Stimulated activated CD8-positive, alpha-beta memory T cell treated with anti-CD3 and anti-CD28 coated beads, Interleukin-15, amount 100 ng/mL, for 4 hours (primary cell): ENCODE results near the gene ZNF772.
"Not testable (repeated sequence)": the region's sequence is repeated elsewhere in the genome, so short reads cannot be mapped to it uniquely, and the experiment has no call there.

Source experiments
- DNase-seq, 2 donors: peaks; one replicate each; pipeline ENCODE4 v3.0.0-alpha.2; 2020; ENCODE audit warnings: low read depth in 2 of 2

Gene ZNF772

DNA sequence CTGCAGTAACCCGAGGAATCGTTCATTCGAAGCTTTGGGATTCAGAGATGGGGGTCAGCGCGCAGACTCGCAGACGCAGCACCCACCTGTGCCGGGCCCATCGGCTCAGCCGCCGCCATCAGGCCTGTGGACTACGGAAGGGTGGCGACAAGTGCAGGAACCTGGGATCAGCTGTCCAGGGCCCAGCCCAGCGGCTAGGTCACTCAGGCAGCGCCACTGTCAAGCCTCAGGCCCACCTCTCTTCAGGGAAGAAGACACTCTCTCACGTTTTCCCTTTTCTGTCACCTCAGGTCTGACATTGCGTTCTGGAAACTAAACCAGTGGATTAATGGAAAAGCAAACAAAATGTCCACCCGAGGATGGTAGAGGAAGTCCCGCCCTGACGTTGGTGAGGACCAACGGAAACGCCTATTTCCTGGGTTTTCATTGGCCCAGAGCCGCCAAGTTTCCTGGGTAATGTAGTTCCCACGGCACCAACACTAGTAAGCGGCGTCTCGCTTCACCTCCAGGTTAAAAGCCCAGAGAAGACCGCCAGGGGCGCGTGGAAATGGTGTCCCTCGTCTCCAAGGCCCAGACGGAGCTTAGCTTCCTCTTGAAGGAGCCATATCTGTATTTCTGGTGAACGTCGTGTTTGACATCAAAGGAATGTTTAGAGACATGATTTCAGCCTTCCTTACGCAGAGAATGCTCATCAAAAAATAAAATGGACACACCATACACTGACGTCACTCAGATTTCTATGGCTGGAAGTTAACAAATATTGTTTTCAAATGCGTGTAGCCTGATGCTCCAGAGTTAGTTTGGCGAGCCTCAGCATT is at the start of gene ZNF772:
Gene ZNF772, minus strand, starts transcription at position 376 of the 818 bp plus-strand sequence. Its CDS starts 257 bp downstream, at position 119.
- peak; percentile 72 to 82 for DNase-seq

DNA sequence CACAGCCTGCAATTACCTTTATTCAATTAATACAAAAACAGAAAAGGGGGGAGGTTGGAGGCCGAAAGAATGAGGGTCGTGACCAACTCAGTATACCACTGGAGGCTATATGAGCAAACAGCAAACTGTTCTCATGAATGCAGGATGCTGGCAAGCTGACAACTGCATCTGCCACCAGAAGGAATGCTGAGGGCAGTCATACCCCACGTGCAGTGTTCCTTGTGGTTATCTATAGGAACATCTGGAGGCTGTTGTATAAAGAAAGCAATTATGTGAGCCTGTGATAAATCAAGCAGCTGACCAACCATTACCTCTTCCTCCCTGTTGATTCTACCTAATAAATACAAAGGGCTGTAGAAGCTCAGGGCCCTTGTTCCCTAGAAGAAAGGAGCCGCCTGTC is 40.7 kb upstream of the ZNF772 start:
- DNase-seq: not testable (repeated sequence)

DNA sequence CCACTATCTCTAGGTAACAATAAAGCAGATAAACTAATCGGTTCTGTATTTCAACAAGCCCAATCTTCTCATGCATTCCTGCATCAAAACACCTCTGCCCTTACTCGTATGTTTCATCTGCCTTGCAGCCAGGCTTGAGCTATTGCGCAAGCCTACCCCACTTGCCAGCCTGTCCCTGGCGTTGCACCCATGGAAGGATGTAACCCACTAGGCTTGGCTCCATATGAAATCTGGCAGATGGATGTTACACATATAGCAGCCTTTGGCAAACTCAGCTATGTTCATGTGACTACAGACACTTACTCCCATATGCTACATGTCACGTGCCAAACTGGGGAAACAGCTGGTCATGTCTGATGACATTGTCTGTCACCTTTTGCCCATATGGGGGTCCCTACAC is 37.9 kb upstream of the ZNF772 start:
- no peak for DNase-seq

DNA sequence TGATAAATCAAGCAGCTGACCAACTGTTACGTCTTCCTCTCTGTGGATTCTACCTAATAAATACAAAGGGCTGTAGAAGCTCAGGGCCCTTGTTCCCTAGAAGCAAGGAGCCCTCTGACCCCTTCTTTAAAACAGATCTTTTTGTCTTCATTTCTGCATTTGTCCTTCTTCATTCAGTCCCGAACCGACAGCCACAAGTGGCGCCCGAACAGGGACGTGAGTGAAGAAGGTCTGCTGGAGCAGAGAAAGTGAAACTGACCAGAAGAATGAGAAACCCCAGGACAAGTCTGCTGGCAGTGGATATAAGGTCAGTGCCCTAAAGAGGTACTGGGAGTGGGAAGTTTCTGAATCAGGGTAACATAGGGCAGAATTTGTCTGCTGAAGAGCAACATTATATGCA is 35.5 kb upstream of the ZNF772 start:
- no peak for DNase-seq

DNA sequence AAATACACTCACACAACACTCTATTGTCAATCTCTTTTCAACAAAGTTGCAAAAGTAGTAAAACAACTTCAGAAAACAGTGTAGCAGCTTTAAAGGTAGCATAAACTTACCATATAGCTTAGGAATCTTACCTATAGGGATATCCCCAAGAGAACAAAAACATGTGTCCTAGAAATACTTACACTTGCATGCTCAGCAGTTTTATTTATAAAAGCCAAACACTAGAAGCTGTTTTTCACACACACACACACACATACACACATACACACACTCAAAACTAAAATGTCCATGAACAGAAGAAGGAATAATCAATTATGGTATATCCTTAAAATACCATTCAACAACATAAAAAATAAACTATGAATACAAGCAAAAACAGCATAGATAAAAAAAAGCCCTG is 34.1 kb upstream of the ZNF772 start:
- DNase-seq: no peak

DNA sequence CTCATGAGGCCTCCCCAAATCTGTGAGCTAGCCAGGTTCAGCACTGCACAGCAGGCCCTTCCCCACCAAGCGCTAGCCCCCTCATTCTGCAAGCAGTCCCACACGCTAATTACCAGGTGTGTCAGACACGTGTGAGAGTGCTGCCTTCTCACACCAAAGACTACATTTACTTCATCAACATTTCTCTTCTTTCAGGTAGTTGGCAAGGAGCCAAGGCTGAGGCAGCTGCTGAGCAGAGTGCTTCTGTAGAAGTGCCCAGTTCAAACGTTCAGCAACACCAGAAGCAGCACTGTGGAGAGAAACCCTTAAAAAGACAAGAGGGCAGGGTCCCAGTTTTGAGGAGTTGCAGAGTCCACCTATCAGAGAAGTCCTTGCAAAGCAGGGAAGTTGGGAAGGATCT is 28.8 kb upstream of the ZNF772 start:
- no peak for DNase-seq

DNA sequence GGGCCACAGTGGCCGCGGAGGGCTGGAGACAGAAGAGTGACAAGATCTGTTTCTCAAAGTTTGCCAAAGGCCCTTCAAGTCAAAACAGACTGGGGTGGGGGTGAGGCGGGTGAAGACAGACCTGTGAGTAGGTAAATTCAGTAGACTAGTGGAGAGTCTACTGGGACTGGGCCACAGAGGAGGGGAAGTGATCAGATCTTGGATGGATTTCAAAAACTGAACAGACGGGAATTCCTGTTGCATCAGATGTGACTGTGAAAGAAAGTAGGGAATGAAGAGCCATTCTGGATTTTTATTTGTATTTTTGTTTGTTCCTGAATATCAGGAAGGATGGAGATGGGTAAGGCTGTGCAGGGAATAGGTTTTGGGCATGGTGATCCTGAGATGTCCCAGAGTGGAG is 23.0 kb upstream of the ZNF772 start:
- DNase-seq: not testable (repeated sequence)

DNA sequence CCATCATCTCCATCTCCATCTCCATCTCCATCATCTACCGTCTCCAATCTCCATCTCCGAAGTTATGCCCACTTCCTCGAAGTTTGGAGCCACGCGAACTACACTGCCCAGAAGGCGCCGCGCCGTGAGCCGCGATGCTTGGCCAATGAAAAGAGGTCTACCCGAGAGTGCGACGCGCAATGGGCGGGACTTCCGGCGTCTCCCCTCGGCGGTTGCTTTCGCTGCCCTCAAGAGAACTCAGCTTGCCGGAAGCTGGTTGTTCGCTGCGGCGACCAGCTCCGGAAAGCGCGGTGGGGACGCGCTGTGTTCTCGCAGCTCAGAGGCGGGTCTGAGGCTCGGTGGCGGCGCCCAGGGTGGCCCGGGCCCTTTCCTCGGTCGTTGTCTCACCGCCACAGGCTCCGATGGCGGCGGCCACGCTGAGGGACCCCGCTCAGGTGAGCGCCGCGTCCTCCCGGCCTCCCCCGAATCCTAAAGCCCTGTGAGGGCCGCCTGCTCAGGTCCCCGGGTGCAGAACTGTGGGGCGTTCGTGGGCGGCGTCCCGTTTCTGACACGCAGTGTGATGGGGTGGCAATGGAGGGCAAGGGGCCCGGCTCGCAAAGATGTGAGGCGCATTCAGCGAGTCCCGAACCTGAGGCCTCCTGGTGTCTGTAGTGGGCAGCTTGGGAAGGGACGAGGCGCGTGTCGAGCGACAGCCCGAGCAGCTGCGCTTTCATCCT is 22.5 kb upstream of the ZNF772 start, which contains the start of gene ZNF773:
Gene ZNF773, plus strand, starts transcription at position 259 of the 716 bp plus-strand sequence. Its CDS starts 143 bp downstream, at position 402.
- DNase-seq: peak; percentile 91 to 94

DNA sequence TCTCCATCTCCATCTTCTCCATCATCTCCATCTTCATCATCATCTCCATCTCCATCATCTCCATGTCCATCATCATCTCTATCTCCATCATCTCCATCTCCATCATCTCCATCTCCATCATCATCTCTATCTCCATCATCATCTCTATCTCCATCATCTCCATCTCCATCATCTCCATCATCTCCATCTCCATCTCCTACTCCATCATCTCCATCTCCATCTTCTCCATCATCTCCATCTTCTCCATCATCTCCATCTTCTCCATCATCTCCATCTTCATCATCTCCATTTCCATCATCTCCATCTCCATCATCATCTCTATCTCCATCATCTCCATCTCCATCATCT is 21.9 kb upstream of the ZNF772 start:
- DNase-seq: not testable (repeated sequence)

DNA sequence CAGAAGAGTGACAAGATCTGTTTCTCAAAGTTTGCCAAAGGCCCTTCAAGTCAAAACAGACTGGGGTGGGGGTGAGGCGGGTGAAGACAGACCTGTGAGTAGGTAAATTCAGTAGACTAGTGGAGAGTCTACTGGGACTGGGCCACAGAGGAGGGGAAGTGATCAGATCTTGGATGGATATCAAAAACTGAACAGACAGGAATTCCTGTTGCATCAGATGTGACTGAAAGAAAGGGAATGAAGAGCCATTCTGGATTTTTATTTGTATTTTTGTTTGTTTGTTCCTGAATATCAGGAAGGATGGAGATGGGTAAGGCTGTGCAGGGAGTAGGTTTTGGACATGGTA is 10.9 kb upstream of the ZNF772 start:
- DNase-seq: not testable (repeated sequence)

DNA sequence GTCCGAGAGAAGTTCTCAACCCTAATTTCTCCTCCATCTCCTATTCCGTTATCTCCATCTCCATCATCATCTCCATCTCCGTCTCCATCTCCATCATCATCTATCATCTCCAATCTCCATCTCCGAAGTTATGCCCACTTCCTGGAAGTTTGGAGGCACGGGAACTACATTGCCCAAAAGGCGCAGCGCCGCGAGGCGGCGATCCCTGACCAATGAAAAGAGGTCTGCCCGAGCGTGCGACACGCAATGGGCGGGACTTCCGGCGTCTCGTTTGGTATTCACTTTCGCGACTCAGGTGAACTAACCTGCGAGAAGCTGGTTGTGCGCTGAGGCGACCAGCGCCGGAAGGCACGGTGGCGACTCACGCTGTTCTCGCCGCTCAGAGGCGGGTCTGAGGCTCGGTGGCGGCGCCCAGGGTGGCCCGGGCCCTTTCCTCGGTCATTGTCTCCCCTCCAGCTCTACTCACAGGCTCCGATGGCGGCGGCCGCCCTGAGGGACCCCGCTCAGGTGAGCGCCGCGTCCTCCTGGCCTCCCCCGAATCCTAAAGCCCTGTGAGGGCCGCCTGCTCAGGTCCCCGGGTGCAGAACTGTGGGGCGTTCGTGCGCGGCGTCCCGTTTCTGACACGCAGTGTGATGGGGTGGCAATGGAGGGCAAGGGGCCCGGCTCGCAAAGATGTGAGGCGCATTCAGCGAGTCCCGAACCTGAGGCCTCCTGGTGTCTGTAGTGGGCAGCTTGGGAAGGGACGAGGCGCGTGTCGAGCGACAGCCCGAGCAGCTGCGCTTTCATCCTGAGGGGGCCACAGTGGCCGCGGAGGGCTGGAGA is 10.3 kb upstream of the ZNF772 start, which contains the start of gene ZNF419:
Gene ZNF419, plus strand, starts transcription at position 274 of the 822 bp plus-strand sequence. Its CDS starts 201 bp downstream, at position 475.
- DNase-seq: peak; percentile 81 to 90

DNA sequence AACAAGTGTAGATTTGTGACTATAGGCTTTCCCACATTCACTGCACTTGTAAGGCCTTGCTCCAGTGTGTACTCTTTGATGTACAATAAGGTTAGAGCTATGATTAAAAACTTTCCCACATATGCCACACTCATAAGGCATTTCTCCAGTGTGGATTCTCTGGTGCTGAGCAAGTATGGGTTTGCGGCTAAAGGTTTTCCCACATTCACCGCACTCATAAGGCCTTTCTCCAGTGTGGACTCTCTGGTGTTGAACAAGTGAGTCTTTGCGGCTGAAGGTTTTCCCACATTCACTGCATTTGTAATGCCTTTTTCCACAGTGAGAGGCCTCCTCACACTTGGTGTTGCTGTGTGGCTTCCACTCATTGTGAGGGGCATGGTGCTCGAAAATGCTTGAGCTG is 3.7 kb downstream of the ZNF772 start:
- DNase-seq: no peak

DNA sequence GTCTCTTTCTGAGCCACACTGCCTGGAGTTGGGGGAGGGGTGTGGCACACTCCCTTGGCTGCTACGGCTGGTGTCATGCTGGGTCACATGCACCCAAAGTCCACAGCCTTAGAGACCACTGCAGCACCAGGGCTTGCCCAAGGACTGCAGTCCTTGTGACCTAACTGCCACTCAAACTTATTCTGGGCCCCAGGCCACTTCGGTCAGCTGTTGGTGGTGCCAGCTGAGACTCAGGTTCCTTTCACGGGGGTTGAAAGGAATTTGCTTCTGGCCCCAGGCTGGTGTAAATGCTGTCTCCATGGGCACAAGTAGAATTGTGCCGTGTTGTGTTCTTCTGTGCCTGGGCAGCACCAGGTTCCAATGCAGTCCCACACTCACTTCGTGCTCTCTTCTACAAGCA is 10.9 kb downstream of the ZNF772 start:
- DNase-seq: no peak

DNA sequence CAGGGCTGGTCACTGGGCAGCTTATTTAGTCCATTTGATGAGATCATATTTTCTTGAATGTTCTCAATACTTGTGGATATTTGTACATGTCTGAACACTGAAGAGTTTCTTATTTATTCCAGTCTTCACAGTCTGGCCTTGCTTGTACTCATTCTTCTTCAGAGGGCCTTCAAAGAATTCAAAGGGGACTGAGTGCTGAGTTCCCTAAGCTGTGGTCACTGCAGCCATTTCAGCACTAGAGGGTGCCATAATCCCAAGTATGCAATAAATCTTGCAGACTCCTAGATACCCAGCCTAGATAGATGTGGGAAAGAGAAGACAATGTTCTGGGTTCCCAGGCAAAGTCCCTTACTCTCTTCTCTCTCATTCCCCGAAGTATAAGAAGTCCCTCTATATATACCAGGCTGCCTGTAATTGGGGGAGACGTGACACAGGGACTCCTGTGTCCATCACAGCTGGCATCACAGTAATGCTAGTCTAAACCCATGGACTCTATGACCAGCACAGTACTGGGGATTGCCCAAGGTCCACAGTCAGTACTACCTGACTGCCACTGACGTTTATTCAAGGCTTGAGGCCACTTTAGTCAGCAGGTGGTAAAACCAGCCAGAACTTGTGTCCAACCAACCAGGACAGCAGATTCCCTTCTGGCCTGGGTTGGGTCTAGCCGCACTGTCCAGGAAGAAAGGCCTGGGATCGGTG is 11.5 kb downstream of the ZNF772 start:
- no peak for DNase-seq

DNA sequence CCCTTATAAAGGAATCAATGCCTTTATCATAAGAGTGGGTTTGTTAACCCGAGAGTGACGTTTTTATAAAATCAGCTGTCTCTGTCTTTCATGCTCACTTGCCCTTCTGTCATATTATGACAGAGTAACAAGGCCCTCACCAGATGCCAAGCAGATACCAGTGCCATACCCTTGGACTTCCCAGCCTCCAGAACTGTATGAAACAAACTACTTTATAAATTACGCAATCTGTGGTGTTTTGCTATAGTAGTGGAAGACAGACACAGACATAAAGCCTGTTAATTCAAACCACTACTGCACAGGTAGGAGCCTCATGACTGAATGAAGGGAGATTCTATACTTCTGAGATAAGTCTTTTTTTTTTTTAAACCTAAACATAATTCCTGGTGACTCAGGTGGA is 25.1 kb downstream of the ZNF772 start:
- DNase-seq: no peak

DNA sequence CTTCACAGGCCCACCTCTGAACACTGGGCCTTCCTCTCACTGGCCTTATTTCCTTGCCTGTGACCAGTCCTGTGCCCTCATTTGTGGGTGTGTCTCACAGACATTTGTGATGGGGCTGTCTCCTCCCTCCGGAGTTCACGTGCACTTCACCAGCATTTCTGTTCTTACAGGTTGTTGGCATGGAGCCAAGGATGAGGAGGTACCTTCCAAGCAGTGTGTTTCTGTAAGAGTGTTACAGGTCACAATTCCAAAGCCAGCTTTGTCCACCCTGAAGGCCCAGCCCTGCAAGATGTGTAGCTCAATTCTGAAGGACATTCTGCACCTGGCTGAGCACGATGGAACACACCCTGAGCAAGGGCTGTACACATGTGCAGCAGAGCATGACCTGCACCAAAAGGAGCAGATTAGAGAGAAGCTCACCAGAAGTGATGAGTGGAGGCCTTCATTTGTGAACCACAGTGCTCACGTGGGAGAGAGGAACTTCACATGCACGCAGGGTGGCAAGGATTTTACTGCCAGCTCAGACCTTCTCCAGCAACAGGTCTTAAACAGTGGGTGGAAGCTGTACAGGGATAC is 34.2 kb downstream of the ZNF772 start:
- DNase-seq: no peak

DNA sequence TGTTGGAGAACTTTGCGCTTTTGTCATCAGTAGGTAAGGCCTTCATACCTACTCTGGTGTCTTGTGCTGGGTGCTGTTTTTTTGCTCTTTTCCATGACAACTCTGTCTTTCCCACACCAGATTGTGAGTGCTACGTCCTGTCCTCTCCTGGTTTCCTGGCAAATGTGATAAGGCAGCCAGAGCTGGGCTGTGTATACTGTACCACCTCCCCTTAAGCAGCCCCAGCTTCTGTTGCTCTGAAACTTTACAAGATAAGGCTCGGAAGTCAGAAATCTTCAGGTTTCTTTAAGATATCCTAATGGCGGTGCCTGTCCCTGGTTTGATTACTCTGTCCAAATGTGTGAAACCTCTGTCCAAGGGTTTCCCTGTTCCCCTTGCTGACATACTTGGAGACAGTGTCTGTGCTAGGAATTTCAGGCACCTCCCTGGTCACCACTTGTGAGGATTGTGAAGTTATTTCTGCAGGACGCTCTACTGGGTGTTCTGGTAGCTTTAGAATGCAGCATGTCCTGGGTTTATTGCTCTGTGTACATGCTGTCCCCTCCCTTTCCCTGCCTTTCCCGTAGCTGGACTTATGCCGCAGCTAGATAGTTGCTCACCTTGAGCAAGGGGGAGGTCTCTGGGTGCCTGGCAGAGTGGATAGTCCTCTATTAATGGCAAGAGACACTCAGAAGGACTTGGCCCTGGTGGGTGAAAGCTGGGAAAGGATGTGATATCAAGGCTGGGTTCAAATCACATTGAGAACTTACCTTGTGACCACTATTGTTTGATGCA is 35.2 kb downstream of the ZNF772 start:
- DNase-seq: no peak

DNA sequence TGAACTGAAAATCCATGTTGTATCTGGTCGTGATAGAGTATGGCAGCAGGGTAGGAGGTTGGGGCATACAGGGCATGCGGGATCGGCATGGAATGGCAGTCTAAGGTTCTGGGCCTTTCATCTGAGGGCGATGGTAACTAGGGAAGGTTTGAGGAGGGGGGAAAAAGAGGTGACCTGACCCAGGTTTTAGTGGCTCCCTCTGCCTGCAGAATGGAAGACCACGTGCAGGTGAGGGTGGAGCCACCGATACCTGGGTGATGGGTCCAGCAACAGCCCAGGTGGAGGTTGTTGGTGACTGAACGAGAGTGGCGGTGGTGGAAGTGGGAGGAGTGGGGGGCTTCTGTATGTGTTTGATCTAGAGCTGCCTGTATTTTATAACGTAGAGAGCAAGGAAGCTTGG is 38.4 kb downstream of the ZNF772 start:
- no peak for DNase-seq

DNA sequence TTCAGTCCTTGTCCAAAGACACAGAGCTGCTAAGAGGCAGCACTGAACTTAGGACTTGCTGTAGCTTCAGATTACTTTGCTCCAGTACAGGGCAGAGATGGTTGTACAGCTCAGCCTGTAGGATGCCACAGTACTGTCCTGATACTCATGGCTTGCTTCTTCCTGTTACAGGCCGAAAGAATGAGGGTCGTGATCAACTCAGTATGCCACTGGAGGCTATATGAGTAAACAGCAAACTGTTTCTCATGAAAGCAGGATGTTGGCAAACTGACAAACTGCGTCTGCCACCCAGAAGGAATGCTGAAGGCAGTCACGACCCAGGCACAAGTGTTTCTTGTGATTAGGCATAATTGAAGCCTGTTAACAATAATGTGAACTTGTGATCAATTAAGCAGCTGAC is 39.4 kb downstream of the ZNF772 start:
- DNase-seq: no peak

DNA sequence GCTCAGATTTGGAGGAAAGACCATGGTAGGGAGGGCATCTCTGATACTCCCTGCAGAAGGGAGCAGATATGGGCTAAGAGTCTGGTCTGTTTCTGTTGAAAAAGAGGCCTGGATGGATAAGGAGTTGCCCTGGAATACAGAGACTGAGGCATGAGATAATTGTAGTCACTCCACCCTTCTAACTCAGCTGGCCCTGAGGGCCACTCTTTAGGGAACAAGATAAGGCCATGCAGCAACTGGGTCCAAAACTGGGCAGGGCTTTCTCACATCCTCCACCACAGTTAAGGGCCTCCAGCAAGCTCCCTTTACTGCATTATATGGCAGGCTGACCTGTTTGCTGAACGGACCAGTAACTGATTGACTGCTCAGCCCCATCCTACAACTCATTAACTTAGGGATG is 40.9 kb downstream of the ZNF772 start:
- DNase-seq: no peak
